Measurements from ENCODE around the gene KCNJ10.

The KCNJ10 gene

GRCh38 chr1:160024195-160024905, 45.6 kb downstream of the KCNJ10 start:
- no peak for DNase-seq (ENCODE audit: low read depth)

GRCh38 chr1:160022330-160023310, 47.3 kb downstream of the KCNJ10 start:
- DNase-seq (ENCODE audit: low read depth) = no peak

- no peak for DNase-seq (ENCODE audit: low read depth)
These were observed 48.4 kb downstream of the KCNJ10 start for GRCh38 chr1:160021376-160022074.

- no peak for DNase-seq (ENCODE audit: low read depth)
These were observed 49.8 kb downstream of the KCNJ10 start for GRCh38 chr1:160020196-160020595.

- DNase-seq (ENCODE audit: low read depth) = no peak
These were observed 51.1 kb downstream of the KCNJ10 start for GRCh38 chr1:160018900-160019299.

- no peak for DNase-seq (ENCODE audit: low read depth)
These were observed 51.6 kb downstream of the KCNJ10 start for GRCh38 chr1:160018347-160018746.

GRCh38 chr1:160017592-160017991, 52.4 kb downstream of the KCNJ10 start:
- no peak for DNase-seq (ENCODE audit: low read depth)

- no peak for DNase-seq (ENCODE audit: low read depth)
These were observed 58.2 kb downstream of the KCNJ10 start for GRCh38 chr1:160011781-160012180.

- no peak for DNase-seq (ENCODE audit: low read depth)
These were observed 60.2 kb downstream of the KCNJ10 start for GRCh38 chr1:160009801-160010200.

- no peak for DNase-seq (ENCODE audit: low read depth)
These were observed 60.9 kb downstream of the KCNJ10 start for GRCh38 chr1:160009081-160009480.

- DNase-seq (ENCODE audit: low read depth) = no peak
These were observed 62.3 kb downstream of the KCNJ10 start for GRCh38 chr1:160007577-160008200.

GRCh38 chr1:160006312-160006940, 63.5 kb downstream of the KCNJ10 start:
- DNase-seq (ENCODE audit: low read depth) = peak; percentile 58

GRCh38 chr1:160005070-160005469, 64.9 kb downstream of the KCNJ10 start:
- DNase-seq (ENCODE audit: low read depth) = no peak

- DNase-seq (ENCODE audit: low read depth) = no peak
These were observed 65.5 kb downstream of the KCNJ10 start for GRCh38 chr1:160004425-160004824.

GRCh38 chr1:160004001-160004400, 66.0 kb downstream of the KCNJ10 start:
- DNase-seq (ENCODE audit: low read depth) = no peak

- DNase-seq (ENCODE audit: low read depth) = no peak
These were observed 68.5 kb downstream of the KCNJ10 start for GRCh38 chr1:160001440-160001839.

- DNase-seq (ENCODE audit: low read depth) = no peak
These were observed 70.8 kb downstream of the KCNJ10 start for GRCh38 chr1:159999204-159999603.

GRCh38 chr1:159996653-159997052, 73.3 kb downstream of the KCNJ10 start:
- DNase-seq (ENCODE audit: low read depth) = no peak

GRCh38 chr1:159994896-159995295, 75.1 kb downstream of the KCNJ10 start:
- DNase-seq (ENCODE audit: low read depth) = no peak

GRCh38 chr1:159993911-159994310, 76.0 kb downstream of the KCNJ10 start:
- no peak for DNase-seq (ENCODE audit: low read depth)

GRCh38 chr1:159992161-159992560, 77.8 kb downstream of the KCNJ10 start:
- no peak for DNase-seq (ENCODE audit: low read depth)

GRCh38 chr1:159991513-159991912, 78.4 kb downstream of the KCNJ10 start:
- DNase-seq (ENCODE audit: low read depth) = no peak
